ENCODE measurements around the gene SLC26A8. TPM values are rescaled to one million over a fixed set of nuclear protein-coding genes. Genes with fewer than 3 reads are reported as not detected.

The SLC26A8 gene
- total RNA-seq, 6 experiments from 2014 or later = not detected

DNA sequence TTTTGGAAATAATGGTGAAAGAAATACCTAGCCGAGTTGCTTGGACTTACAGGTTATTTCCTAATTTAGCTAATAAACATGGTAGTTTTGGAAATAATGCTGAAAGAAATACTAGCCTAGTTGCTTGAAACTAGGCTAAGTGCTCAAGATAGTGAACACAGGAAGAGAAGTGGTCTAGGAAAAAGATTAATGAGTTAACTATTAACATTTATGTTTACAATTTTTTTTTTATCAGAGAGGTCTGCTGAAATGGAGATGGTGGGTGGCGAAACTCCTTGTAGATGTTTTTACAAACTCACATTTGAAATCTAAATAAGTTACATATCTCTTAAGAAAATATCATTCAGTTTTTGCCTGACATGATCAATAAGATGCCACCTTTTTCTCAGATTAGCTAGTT is 42.4 kb upstream of the SLC26A8 start:
- Mint-ChIP-seq H3K9me3 (no peaks in the 10 kb centered on the region), H3K4me1 (ENCODE audit: low read depth) (peaks cover 49% of the 10 kb centered on the region), H3K27ac (no peak overlapping the region), H3K27me3 (ENCODE audit: insufficient read depth) (no peaks in the 10 kb centered on the region; the same call in 1 of the 2 replicates), H3K36me3 (ENCODE audit: low read depth) (no peaks in the 10 kb centered on the region; the same call in 1 of the 2 replicates), H3K4me3 (no peak overlapping the region)
- no peak for DNase-seq
- TF ChIP-seq, protein P1, sequence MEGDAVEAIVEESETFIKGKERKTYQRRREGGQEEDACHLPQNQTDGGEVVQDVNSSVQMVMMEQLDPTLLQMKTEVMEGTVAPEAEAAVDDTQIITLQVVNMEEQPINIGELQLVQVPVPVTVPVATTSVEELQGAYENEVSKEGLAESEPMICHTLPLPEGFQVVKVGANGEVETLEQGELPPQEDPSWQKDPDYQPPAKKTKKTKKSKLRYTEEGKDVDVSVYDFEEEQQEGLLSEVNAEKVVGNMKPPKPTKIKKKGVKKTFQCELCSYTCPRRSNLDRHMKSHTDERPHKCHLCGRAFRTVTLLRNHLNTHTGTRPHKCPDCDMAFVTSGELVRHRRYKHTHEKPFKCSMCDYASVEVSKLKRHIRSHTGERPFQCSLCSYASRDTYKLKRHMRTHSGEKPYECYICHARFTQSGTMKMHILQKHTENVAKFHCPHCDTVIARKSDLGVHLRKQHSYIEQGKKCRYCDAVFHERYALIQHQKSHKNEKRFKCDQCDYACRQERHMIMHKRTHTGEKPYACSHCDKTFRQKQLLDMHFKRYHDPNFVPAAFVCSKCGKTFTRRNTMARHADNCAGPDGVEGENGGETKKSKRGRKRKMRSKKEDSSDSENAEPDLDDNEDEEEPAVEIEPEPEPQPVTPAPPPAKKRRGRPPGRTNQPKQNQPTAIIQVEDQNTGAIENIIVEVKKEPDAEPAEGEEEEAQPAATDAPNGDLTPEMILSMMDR (IDR thresholded peaks at IDR 0.05) = no peak

DNA sequence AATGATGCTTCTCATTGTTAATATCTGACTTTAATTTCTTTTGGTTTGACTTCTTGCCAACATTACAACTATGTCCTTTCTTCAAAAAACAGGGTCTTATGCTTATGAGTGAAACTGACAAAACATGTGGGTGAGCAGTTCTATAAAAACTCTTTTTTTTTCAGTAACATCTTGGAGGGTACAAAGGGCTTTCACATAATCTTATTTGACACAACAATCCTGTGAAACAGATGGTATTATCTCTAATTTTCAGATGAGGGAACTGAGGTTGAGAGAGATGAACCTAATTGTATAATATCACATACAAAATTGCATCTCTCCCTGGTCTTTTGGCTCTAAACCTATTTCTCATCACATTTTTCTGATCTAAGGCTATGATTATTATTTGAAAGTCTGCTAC is 41.5 kb upstream of the SLC26A8 start:
- Mint-ChIP-seq H3K4me3 (no peak overlapping the region), H3K27me3 (ENCODE audit: insufficient read depth) (no peaks in the 10 kb centered on the region; the same call in 1 of the 2 replicates), H3K36me3 (ENCODE audit: low read depth) (peaks cover 5% of the 10 kb centered on the region; the same call in 1 of the 2 replicates), H3K4me1 (ENCODE audit: low read depth) (peaks cover 49% of the 10 kb centered on the region), H3K27ac (0 out of 2 replicates have a peak overlapping the region, but pooled peaks have one; percentile 8), H3K9me3 (no peaks in the 10 kb centered on the region)
- TF ChIP-seq, protein P1 (IDR thresholded peaks at IDR 0.05) = no peak
- DNase-seq = no peak

DNA sequence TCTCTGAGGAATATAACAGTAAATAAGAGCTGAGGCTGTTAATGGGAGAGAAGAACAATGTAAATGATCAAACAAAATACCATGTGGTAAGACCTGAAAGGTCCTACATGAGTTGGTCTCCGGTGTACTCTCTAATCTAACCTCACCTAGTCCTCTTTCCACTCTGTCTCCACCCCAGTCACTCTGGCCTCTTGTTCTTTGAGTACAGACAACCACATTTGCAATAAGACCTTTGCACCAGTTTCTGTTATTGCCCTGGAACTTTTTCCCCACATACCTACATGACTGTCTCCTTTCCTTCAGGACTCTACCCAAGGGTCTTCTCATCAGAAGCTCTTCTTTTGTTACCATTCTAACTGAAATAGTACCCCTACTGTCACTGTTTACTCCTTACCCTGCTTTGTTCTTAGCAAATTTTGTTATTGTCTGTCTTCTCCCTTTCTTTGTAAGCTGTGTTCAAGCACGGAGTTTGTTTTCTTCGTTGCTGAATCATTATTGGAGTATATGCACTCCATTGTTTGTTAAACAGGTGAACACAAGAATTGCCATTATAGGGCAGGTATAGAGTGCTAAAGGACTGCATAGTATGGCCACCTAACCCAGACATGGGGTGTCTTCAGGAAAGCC is 40.4 kb upstream of the SLC26A8 start:
- TF ChIP-seq, protein P1 (IDR thresholded peaks at IDR 0.05) = no peak
- Mint-ChIP-seq H3K36me3 (ENCODE audit: low read depth) (peaks cover 13% of the 10 kb centered on the region), H3K9me3 (no peaks in the 10 kb centered on the region), H3K27ac (no peak overlapping the region), H3K4me1 (ENCODE audit: low read depth) (peaks cover 49% of the 10 kb centered on the region), H3K4me3 (no peak overlapping the region), H3K27me3 (ENCODE audit: insufficient read depth) (no peaks in the 10 kb centered on the region; the same call in 1 of the 2 replicates)
- no peak for DNase-seq

DNA sequence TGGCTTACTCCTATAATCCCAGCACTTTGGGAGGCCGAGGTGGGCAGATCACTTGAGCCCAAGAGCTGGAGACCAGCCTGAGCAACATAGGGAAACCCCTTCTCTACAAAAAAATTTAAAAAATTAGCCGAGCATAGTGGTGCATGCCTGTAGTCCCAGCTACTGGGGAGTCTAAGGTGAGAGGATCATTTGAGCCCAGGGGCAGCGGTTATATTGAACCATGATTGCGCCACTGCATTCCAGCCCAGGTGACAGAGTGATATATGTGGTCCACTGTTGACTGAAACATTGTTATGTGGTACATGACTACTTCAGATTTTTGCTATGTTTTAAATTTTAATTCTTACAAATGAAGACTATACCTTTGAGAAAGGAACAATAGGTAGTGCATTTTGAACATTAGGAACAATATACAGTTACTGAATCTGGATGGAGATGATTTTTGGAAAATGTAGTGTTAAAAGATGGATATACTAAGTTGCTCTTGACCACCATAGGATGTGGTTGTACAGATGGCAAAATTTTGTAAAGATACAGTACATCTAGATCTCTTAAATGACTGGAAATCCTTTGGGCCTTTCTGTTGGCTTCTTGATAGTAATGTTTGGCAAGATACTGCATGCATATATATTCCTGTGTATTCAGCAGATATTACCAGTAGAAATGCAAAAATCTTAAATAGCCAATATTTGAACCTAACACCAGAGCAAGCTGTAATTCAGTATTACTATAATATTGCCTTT is 39.0 kb upstream of the SLC26A8 start:
- TF ChIP-seq, protein P1 (IDR thresholded peaks at IDR 0.05) = no peak
- Mint-ChIP-seq H3K27ac (no peak overlapping the region), H3K9me3 (no peaks in the 10 kb centered on the region), H3K36me3 (ENCODE audit: low read depth) (peaks cover 20% of the 10 kb centered on the region), H3K4me1 (ENCODE audit: low read depth) (peaks cover 45% of the 10 kb centered on the region), H3K4me3 (no peak overlapping the region), H3K27me3 (ENCODE audit: insufficient read depth) (no peaks in the 10 kb centered on the region; the same call in none of the 2 replicates)
- no peak for DNase-seq

DNA sequence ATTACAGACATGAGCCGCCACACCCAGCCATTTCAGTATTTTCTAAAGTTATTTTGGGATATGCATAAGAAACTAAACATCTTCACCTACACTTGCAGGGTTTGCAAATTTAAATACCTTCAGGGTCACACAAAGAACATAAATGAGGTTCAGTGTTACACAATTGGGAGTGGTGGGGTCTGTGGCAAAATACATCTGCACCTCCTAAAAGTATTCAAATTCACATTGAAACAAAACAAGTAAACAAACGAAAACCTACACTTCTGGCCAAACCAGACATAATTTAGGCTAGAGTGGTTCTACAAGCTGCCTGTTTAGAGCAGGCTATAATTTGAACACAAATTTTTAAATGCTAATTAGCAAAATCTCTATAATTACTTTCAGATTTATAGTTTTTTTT is 37.8 kb upstream of the SLC26A8 start:
- DNase-seq = no peak
- Mint-ChIP-seq H3K27me3 (ENCODE audit: insufficient read depth) (no peaks in the 10 kb centered on the region; the same call in 1 of the 2 replicates), H3K27ac (no peak overlapping the region), H3K4me3 (no peak overlapping the region), H3K9me3 (no peaks in the 10 kb centered on the region), H3K4me1 (ENCODE audit: low read depth) (peaks cover 33% of the 10 kb centered on the region), H3K36me3 (ENCODE audit: low read depth) (peaks cover 20% of the 10 kb centered on the region)
- TF ChIP-seq, protein P1 (IDR thresholded peaks at IDR 0.05) = no peak
